HEK293 (cell line): ENCODE measurements around the gene ITGB1BP2.

Experiments used
- BCL6B ChIP-seq: fragments of 450-650 bp; formaldehyde crosslinking; IDR thresholded peaks from 2 replicates; pipeline ENCODE4 v1.5.1; 2017; ENCODE audit warnings: missing biosample characterization, missing genetic modification characterization
- EGR2 ChIP-seq: fragments of 450-650 bp; formaldehyde crosslinking; IDR thresholded peaks from 2 replicates; pipeline ENCODE4 v1.5.1; 2016; ENCODE audit warnings: low read depth, missing biosample characterization, missing genetic modification characterization
- FEZF1 ChIP-seq: fragments of 450-650 bp; formaldehyde crosslinking; IDR thresholded peaks from 2 replicates; pipeline ENCODE4 v1.5.1; 2016; ENCODE audit warnings: missing biosample characterization, missing genetic modification characterization
- GLI2 ChIP-seq: fragments of 450-650 bp; formaldehyde crosslinking; IDR thresholded peaks from 2 replicates; pipeline ENCODE4; 2017; ENCODE audit warnings: missing biosample characterization, missing genetic modification characterization, low read depth, borderline replicate concordance
- KLF17 ChIP-seq: fragments of 450-650 bp; formaldehyde crosslinking; IDR thresholded peaks from 2 replicates; pipeline ENCODE4 v1.5.1; 2016; ENCODE audit warnings: missing biosample characterization, missing genetic modification characterization
- OVOL3 ChIP-seq: fragments of 450-650 bp; formaldehyde crosslinking; IDR thresholded peaks from 2 replicates; pipeline ENCODE4 v1.5.1; 2016; ENCODE audit warnings: missing biosample characterization, missing genetic modification characterization
- PATZ1 ChIP-seq: fragments of 450-650 bp; formaldehyde crosslinking; IDR thresholded peaks from 2 replicates; pipeline ENCODE4 v1.5.1; 2016; ENCODE audit warnings: missing biosample characterization, missing genetic modification characterization
- PRDM1 ChIP-seq: fragments of 450-650 bp; formaldehyde crosslinking; IDR thresholded peaks from 2 replicates; pipeline ENCODE4; 2016; ENCODE audit warnings: missing biosample characterization, missing genetic modification characterization
- SETDB1 ChIP-seq: IDR thresholded peaks from one replicate; pipeline ENCODE4 v1.6.1; 2017; ENCODE audit warnings: mild to moderate bottlenecking, low read length, moderate library complexity, mixed read lengths; ENCODE audit not compliant: insufficient read length
- SP2 ChIP-seq: fragments of 450-650 bp; formaldehyde crosslinking; IDR thresholded peaks from 2 replicates; pipeline ENCODE4 v1.5.1; 2016; ENCODE audit warnings: missing biosample characterization, missing genetic modification characterization
- SP3 ChIP-seq: fragments of 450-650 bp; formaldehyde crosslinking; IDR thresholded peaks from 2 replicates; pipeline ENCODE4 v1.5.1; 2016; ENCODE audit warnings: missing biosample characterization, missing genetic modification characterization
- ZBTB26 ChIP-seq: fragments of 450-650 bp; formaldehyde crosslinking; optimal IDR thresholded peaks from 2 replicates; pipeline ENCODE3; 2016; ENCODE audit warnings: missing biosample characterization, mild to moderate bottlenecking, missing genetic modification characterization
- ZBTB48 ChIP-seq: fragments of 450-650 bp; formaldehyde crosslinking; IDR thresholded peaks from 2 replicates; pipeline ENCODE4 v1.5.1; 2016; ENCODE audit warnings: missing biosample characterization, missing genetic modification characterization
- ZBTB8A ChIP-seq: fragments of 450-650 bp; formaldehyde crosslinking; IDR thresholded peaks from 2 replicates; pipeline ENCODE4 v1.5.1; 2016; ENCODE audit warnings: missing biosample characterization, missing genetic modification characterization
- ZFP69B ChIP-seq: fragments of 450-650 bp; formaldehyde crosslinking; IDR thresholded peaks from 2 replicates; pipeline ENCODE4 v1.5.1; 2016; ENCODE audit warnings: missing biosample characterization, missing genetic modification characterization
- ZIC2 ChIP-seq: fragments of 450-650 bp; formaldehyde crosslinking; IDR thresholded peaks from 2 replicates; pipeline ENCODE4 v1.5.1; 2016; ENCODE audit warnings: missing biosample characterization, missing genetic modification characterization
- ZNF112 ChIP-seq: fragments of 450-650 bp; formaldehyde crosslinking; IDR thresholded peaks from 2 replicates; pipeline ENCODE4 v1.5.0; 2017; ENCODE audit warnings: missing biosample characterization, missing genetic modification characterization
- ZNF146 ChIP-seq: fragments of 450-650 bp; formaldehyde crosslinking; IDR thresholded peaks from 2 replicates; pipeline ENCODE4 v1.5.1; 2016; ENCODE audit warnings: missing biosample characterization, missing genetic modification characterization
- ZNF280D ChIP-seq: fragments of 450-650 bp; formaldehyde crosslinking; IDR thresholded peaks from 2 replicates; pipeline ENCODE4 v1.5.1; 2016; ENCODE audit warnings: missing biosample characterization, missing genetic modification characterization
- ZNF335 ChIP-seq: fragments of 450-650 bp; formaldehyde crosslinking; conservative IDR thresholded peaks from 2 replicates; pipeline ENCODE4 v1.5.1; 2016; ENCODE audit warnings: missing biosample characterization, missing genetic modification characterization
- ZNF341 ChIP-seq: fragments of 450-650 bp; formaldehyde crosslinking; IDR thresholded peaks from 2 replicates; pipeline ENCODE4; 2016; ENCODE audit warnings: low read depth, missing biosample characterization, missing genetic modification characterization
- ZNF394 ChIP-seq: fragments of 450-650 bp; formaldehyde crosslinking; IDR thresholded peaks from 2 replicates; pipeline ENCODE4 v1.5.1; 2016; ENCODE audit warnings: missing biosample characterization, missing genetic modification characterization, mild to moderate bottlenecking, moderate library complexity, borderline replicate concordance
- ZNF398 ChIP-seq: fragments of 450-650 bp; formaldehyde crosslinking; IDR thresholded peaks from 2 replicates; pipeline ENCODE4 v1.5.1; 2017; ENCODE audit warnings: missing biosample characterization, missing genetic modification characterization
- ZNF639 ChIP-seq: fragments of 450-650 bp; formaldehyde crosslinking; IDR thresholded peaks from 2 replicates; pipeline ENCODE4 v1.5.1; 2016; ENCODE audit warnings: missing biosample characterization, missing genetic modification characterization
- ZNF664 ChIP-seq: fragments of 450-650 bp; formaldehyde crosslinking; IDR thresholded peaks from 2 replicates; pipeline ENCODE4 v1.5.1; 2016; ENCODE audit warnings: missing biosample characterization, missing genetic modification characterization
- ZNF843 ChIP-seq: fragments of 450-650 bp; formaldehyde crosslinking; IDR thresholded peaks from 2 replicates; pipeline ENCODE4 v1.5.1; 2016; ENCODE audit warnings: missing biosample characterization, missing genetic modification characterization

Gene ITGB1BP2

GRCh38 chrX:71254092-71254963 is 47.2 kb upstream of the ITGB1BP2 start, which contains the start of gene ZMYM3 (continued):
- 0 out of 2 replicates have a peak, but pooled peaks have one; percentile 15 for TF ChIP-seq ZNF280D (tag by site-specific recombination)
- TF ChIP-seq PATZ1 (tag by site-specific recombination) = peak; percentile 97
- peak; percentile 37 for TF ChIP-seq ZBTB8A (tag by site-specific recombination)
- peak; percentile 68 for TF ChIP-seq SP2 (tag by site-specific recombination)
- TF ChIP-seq SP3 (tag by site-specific recombination) = peak; percentile 58
- no peak for TF ChIP-seq SETDB1
- TF ChIP-seq ZNF341 = 0 out of 2 replicates have a peak, but pooled peaks have one; percentile 41
- TF ChIP-seq ZNF639 (tag by site-specific recombination) = 0 out of 2 replicates have a peak, but pooled peaks have one; percentile 23
- TF ChIP-seq ZBTB48 (tag by site-specific recombination) = 0 out of 2 replicates have a peak, but pooled peaks have one; percentile 14
- TF ChIP-seq ZIC2 (tag by site-specific recombination) = peak; percentile 52
- peak; percentile 52 for TF ChIP-seq ZNF398 (tag by site-specific recombination)
- TF ChIP-seq GLI2 (tag by site-specific recombination) = no peak
- TF ChIP-seq ZNF146 (tag by site-specific recombination) = no peak
- TF ChIP-seq KLF17 (tag by site-specific recombination) = 0 out of 2 replicates have a peak, but pooled peaks have one; percentile 27
- TF ChIP-seq ZNF335 (tag by site-specific recombination) = peak; percentile 76; the same call in 1 of the 2 replicates
- no peak for TF ChIP-seq BCL6B (tag by site-specific recombination)
- no peak for TF ChIP-seq ZNF394 (tag by site-specific recombination)
- peak; percentile 91; the same call in 1 of the 2 replicates for TF ChIP-seq ZFP69B (tag by site-specific recombination)
- TF ChIP-seq ZNF664 = peak; percentile 55; the same call in 1 of the 2 replicates
- TF ChIP-seq PRDM1 (tag by site-specific recombination) = no peak
- TF ChIP-seq ZNF112 (tag by site-specific recombination) = no peak
- 0 out of 2 replicates have a peak, but pooled peaks have one; percentile 39 for TF ChIP-seq FEZF1 (tag by site-specific recombination)
- TF ChIP-seq ZNF843 (tag by site-specific recombination) = 0 out of 2 replicates have a peak, but pooled peaks have one; percentile 18
- peak; percentile 92 for TF ChIP-seq EGR2 (tag by site-specific recombination)
- peak; percentile 48; the same call in 1 of the 2 replicates for TF ChIP-seq OVOL3 (tag by site-specific recombination)
- peak; percentile 60 for TF ChIP-seq ZBTB26 (tag by site-specific recombination)
